Activated CD8-positive, alpha-beta memory T cell treated with anti-CD3 and anti-CD28 coated beads for 24 hours (primary cell): ENCODE measurements around the gene KCNN3.

ENCODE experiments used
- DNase-seq: peaks from one replicate; pipeline ENCODE4 v3.0.0-alpha.2; 2020

Gene KCNN3

DNA sequence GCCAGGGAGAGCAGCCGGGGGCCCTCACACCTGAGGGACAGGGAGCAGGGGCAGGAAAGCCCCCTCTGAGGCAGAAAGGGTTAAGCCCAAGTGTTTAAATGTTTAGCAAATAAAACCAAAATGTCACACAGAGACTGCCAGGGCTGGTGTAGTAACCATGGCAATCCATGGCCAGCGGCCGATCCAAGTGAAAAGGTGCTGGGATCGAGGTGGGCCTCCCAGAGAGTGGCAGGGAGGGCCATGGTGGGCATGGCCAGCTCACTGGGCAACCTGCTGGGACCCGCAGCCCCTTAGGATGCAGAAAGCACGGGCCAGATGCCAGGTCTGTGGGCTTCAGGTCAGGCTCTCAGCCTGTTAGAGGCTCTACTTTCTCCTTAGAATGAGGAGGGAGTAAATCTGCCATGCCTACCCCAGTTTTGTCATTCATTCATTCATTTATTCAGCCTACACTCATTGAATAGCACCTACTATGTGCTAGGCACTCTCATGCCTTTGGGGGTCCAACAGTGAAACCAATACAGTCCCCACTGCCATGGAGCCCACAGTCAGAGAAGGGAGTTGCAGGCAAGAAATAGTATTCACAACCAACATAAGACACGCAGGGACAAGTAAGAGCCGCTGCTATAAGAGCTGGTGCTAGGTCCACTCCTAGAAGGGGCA, 56.1 kb downstream of the KCNN3 start:
- DNase-seq = no peak

DNA sequence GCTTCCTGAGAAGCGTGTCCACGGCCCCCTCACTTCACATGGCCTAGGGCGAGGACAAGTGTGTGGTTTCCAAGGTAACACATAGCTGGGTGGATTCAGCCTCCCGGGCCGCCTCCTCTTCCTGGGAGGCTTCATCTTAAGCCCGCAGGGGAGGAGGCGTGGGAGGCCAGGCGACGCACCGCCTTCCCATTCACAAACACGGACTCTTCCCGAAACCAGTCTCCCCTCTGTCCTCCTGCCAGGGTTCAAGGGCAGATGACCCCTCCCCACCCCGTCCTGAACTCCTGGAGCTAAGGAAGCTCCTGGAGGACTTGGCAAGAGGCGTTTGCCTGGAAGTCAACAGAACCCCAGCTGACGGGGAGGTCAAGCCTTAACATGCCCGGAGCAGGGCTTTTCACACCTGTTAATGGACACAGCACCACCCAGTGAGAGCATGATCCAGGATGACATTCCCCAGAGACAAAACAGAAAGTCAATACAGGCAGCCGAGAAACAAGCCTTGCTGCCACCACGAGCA, 56.7 kb downstream of the KCNN3 start:
- no peak for DNase-seq

DNA sequence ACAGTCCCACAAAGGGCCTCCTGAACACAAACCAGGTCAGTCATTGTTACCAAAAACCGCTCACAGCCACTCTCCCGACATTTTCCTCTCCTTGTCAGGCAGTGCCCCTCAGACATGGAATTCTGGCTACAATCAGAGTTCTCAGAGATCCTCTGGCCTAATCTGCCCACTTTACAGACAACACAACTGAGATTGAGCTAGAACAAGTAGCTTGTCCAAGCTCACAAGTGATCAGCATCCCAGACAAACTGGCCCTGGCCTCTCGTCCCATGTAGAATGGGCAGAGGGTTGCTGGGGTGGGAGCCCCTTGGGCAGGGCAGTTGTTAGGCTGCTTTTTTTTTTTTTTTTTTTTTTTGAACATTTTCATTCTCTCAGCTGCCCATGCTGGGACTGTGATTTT, 57.2 kb downstream of the KCNN3 start:
- no peak for DNase-seq

DNA sequence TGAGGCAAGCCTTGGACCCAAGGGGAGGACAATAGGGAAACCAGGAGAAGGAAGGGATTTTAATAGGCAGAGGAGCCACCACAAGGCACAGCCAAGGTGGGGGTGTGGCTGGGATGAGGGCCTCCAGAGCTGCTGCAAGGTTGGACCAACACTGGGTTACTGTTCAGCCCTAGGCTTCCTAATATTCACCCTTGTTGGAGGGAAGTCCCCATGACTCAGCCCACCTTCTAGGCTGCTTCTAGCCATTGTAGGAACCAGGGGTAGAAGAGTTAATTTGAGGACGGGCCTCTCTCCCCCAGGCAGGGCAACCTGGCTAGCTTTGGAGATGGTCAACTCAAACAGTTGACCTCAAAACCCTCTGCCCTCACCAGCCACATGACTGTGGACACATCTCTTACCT, 59.5 kb downstream of the KCNN3 start:
- DNase-seq = no peak

DNA sequence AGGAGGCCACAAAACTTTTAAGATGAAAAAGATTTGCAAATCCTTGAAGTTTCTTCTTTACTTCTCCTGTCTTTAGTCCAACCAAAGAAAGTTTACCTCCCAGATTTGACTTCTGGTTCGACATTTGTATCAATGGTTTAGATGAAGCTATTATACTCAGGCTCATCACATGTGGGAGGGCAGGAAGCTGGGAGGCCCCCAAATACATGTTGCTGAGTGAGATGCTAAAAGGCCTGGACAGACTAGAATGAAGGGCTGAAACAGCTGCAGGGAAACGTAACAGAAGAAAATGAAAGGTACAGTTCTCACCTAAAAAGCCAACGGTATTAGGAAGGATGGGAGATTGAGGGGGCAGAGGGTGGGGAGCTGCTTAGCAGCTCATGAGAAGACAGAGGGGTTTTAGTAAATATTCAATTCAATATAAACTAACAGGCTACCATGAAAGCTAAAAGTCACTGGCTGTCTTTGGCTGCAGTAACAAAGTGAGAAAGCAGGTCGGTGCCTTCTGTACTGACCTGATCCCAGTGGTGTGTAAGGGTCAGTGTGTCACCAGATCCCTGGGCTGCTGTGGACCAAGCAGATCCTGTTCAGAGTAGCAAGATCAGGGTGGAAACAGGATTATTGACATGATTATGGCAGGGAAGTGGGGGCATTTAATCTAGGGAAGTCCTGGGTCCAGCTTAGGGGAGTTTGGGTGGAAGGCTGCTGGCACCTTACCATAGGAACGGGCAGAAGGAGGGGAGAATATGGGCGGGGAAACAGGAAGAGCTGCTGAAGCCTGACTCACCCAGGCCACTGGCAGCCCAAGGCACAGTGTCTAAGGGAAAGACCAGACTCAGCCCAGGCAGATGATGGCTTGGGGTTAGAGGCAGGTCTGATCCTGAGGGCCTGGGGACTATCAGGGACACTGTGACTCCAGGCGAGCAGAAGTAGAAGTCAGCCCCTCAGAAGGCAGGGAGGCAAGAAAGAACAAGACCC, 60.4 kb downstream of the KCNN3 start:
- no peak for DNase-seq

DNA sequence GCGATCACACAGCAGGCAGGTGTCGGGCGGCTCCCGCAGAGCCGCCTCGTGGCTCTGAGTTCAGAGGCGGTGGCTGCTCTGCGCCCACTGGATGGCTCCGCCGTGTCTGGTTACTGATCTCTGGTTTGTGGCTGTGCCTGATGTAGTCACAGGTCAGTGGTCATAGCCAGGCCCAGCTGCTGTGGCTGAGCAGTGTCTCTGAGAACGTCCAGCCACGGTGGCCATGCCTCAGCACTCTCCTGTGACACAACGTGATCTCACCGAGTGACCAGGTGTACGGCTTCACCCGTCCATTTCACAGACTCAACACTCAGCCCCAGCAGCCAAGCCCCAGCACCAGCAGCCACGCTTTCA, 61.2 kb downstream of the KCNN3 start:
- DNase-seq = no peak

DNA sequence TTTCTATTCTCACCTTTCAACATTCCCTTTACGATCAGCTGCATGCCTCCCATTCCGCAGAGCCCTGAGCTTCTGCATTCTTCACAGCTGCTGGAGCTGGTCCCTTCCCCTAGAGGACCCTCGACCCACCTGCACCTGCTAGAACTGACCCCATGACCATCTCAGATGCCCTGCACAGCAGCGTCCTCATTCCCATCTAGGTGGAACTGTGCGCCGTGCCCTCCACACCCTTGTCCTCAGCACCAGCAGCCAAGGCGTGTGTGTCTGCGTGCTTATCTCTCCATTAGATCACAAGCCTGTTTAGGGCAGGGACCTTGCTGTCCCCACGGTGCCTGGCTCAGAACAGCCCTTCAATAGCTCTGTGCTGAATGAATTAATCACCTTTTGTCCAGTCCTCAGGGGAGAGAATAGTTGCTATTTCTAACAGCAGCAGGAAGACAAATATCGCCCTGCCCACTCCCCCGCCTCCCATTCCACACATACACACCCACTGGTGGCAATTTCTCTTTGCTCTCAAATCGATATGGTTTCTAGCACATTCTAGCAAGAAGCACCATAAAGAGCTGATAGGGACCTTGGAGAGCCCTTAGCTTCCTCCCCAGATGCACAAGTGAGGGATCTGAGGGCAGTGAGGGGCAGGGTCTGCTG, 61.7 kb downstream of the KCNN3 start:
- no peak for DNase-seq

DNA sequence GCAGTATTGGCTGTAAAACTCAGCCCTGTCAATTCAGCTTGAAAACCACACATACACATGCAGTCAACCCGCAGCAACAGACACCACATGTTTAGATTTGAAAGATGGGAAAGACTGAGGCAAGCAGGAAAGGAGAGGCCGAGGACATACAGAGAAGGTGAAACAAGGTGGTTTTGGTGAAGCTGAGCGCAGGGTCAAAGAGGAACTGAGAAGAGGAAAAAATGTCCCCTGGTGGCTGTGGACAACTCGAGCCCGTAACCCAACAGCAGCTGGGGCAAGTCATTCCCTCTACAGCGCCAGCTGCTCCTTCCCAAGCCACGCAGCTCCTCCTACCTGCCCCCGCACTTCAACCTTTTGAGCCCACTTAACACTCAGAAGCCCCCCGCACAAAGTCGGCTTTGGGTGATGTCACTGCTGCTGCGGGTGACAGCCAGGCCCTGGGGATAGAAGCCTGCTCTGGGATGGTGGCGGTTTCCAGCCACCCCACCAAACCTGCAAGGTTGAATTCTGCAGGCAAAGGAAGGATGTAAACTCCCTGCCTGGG, 63.0 kb downstream of the KCNN3 start:
- no peak for DNase-seq

DNA sequence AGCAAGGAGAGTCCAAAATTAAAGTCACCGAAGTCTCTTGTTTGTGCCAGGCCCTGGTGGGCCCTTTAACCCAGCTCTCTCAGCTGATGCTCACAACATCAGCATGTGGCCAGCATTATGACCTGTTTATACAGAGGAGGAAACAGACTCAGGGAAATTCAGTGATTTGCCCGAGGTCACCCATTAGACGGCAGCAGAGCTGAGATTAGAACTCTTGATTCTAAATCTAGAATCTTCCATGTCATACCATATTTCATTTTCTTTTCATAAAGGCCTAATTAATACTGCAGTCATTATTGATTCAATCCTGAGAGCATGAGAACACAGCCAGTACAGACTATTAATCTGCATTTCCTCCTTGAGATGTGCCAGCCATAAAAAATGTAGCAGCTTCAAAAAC, 63.7 kb downstream of the KCNN3 start:
- no peak for DNase-seq

DNA sequence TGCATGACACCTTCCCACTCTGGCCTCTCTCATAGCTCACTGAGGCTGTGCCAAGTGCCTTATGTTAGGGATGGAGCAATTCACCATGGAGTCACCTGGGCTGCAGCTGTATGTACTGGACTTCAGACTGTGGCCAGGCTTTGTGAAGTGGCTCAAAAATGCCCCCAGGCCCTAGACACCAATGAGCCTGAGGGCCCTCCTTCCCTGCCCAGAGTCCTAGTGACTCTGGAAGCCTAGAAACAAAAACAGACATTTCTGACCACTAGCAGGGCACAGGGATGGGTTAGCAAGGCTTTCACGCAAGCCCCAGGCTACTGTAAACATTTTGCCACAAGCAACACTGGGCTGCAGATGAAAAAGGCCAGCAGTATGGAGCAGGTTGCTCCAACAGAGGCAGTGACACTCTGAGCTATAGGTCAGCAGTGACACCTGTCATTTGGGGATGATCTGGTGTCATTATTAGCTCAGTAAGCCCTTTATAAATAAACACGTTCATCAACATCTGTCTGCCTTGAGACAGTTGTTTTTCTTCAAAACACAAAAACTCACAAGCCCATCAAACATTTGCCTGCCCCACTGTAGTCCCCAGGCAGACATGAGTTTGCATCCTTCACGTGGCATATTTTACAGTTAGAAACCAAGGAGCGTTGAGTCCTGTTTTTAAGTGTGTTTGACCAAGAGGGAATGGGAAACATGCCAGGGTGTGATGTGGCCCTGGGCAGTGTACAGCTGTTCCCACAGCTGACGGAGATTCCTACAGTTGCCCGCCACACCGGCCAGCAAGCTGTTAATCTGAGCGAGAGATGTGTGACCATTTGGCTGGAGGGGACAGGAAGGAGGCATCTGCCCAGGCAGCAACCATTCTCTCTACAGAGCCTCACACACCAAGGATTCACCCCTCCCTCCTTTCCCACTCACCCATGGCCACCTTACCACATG, 66.8 kb downstream of the KCNN3 start:
- DNase-seq = no peak

DNA sequence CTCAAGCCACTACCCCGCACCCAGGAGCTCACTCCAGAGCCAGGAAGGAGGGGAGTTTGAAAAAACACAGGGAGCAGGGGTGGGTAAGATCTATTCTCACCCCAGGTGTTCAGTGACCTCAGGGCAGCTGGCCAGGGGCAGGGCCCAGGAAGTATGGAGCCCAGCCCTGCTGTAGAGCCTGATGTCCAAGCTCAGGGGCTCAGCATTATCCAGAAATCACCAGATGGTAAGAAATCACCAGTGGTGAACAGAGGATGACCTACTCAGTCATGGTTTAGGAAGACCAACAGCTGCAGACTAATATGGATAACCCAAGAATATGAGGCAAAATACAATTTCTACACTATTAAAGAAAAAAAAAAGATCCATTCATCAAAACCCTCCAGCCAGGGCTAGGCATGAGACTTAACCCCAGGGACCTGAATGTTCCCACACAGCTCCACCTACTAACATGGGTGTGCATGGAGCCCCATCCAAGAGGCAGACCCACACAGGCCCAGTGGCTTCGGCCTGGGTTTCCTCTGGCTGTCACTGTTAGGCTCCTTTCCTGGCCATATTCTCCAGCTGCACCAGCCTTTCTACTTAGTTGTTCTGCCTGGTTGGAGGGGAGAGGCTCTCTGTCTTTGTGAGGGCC, 67.6 kb downstream of the KCNN3 start:
- no peak for DNase-seq

DNA sequence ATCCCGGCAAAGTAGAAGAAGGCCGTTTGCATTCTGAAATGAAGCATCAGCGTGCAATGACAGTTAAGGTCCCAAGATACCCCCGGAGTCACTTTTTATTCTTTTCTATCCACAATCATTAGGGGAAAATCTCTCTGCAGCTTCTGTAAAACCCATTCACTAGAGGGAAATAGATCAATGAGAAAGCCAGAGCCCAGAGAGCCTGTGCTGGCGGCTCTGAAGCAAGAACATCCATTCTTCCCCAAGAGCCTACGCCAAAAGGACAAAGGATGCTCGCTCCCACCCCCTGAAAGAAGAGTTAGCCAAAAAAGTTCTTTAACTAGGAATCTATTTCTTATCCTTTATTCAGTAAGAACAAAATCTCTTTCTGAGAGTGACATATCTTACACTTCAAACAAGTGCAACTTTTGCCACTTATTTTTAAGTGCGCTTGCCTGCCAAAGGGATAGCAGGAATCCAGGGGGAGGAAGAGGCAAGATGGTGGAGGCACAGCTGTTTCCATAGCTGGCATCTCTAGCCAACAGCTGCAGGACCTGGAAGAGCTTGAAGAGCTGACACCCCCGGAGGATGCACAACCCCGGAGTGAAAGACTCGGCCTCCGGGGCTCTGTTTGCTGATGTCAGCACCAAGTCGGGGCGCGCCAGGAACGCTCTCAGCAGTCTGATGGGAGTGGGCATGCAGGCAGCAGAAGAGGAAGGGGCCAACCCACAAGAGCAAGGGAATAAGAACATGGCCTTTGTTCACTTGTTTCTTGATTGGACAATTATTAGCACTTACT, 68.7 kb downstream of the KCNN3 start:
- DNase-seq = no peak

DNA sequence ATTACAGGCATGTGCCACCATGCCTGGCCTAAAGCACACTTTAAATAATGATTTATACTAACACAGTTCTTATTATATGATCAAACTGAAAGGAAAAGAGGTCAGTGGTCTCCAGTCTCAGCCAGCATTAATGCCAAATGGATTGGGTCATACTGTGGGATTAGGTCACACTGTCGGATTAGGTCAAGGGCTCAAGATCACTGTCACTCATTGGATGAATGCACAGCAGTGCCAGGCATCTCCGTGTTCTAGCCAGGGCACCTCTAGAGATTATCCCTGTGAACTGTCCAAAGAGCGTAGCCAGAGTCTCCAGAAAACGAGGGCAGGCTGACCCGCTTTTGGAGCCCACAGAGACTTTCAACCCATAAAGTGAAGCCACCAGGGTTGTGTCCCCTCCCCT, 70.9 kb downstream of the KCNN3 start:
- no peak for DNase-seq

DNA sequence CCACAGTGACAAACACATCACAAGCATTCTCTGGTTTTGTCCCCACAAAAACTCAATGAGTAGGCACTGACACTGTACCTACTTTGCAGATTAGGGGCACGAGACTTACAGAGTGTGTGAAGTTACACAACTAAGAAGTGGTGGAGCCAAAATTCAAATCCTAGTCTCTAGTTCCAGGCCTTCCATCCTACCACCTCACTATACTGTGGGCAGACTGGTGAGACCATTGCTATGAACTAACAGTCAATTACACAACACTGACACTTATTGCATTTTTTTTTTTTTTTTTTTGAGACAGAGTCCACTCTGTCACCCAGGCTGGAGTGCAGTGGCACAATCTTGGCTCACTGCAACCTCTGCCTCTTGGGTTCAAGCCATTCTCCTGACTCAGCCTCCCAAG, 71.4 kb downstream of the KCNN3 start:
- no peak for DNase-seq

DNA sequence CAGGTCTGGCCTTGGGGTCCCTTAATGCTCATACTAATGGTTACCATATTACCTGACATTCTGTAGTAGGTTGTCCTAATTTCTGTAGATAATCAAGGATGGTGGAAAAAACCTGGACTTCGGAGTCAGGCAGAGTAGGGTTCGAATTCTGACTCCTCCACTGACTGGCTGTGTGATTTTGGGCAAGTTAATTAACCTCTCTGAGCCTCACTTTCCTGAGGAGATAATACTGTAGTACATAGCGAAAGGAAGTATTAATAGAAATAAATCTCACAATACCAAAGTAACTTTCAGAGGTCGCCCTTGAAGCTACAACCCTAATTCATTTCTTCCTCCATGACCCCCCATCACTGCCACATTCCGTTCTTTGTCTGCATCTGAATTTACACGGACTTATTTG, 72.9 kb downstream of the KCNN3 start:
- DNase-seq = no peak

DNA sequence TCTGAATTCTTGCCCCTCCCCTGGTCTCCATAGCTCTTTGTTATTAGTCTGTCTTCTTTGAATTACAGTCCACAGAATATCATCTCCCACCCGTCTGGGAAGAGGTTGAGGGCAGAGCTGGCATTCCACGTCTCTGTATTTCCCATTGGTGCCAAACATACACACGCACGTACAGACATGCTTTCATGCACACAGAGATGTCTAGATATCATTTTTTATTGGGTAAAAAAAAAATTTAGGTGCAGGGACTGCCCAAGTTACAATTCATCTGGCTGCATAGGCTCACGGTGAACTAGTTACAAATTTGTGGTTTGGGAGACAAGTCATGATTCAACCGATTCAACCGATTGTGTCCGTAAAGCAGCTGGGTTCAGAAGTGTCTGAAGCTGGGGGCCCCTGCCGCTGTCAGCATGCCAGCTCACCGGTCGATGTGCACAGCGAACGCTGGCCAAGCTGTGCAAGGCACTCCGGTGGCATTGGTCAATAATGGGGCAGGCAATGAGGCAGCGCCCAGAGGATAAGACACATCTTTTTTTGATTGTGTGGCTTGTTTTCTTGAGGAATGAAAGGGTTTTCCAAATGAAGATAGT, 73.7 kb downstream of the KCNN3 start:
- no peak for DNase-seq

DNA sequence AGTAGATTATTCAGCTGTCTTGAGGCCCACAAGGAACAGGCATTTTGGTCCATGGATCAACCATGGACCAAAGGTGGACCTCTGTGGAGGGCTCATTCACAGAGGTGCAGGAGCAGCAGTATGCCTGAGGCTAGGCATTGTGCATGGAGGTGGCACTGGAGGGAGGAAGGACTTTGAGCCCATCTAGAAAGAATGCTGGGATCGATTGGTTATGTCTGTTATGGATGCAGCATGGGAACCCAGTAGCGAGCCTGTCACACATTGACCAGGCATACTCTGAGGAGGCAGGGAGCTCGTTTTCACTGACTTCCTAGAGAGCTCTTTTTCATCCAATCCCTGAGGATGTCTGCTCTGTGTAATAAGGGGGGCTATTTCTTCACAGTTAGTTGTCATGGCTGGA, 75.5 kb downstream of the KCNN3 start:
- no peak for DNase-seq

DNA sequence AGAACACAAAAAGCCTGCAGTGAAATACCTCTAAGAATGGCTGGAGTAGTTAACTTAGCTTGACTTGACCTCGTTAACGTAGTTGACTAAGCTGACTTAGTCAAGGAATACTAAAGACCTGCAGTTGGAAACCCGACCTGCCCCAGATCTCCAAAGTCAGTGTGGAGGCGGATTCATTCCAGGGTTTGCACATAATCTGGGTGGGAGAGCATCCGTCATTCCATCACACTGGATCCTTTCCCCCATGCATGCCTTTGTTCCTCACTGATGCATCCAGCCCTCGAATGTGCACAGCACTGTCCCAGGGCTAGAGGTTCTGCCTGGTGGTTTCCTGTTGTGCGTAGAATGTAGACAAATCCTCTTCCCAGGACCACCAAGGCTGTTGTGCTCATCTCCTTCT, 76.4 kb downstream of the KCNN3 start:
- DNase-seq = no peak

DNA sequence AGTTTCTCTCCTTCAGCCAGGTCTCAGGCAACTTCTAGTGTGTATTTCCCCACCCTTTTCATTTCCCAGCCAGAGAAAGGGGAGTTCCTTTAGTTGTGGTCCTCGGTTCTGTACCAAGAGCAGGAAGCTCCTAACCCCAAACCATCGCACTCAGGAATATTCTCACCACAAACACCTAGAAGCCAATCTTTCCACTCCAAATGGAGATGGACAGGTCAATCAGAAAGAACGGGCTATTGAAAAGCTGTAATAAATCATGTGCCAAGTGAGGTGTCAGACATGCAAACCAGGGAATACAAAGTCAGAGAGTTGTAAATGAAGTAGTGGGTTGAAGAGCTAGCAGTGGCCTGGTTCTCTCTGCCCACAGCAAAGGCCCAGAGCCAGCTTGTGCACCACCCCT, 77.2 kb downstream of the KCNN3 start:
- no peak for DNase-seq
